Tibial nerve (tissue), 4 donors: ENCODE results near the gene FSCN2.

Experiments used
- CTCF ChIP-seq, 5 experiments: fragments of 200-600 bp in 3 of 5; fragments of 450-650 bp in 2 of 5; sonication (generic) in 3 of 5; IDR thresholded peaks; one replicate each; pipeline ENCODE4 v1.5.1; 2016 to 2019; ENCODE audit warnings: antibody characterized with exemption in 5 of 5, mild to moderate bottlenecking in 3 of 5, moderate library complexity in 2 of 5
- EP300 ChIP-seq, 2 donors: sonication (generic); formaldehyde crosslinking; IDR thresholded peaks; one replicate each; pipeline ENCODE4 v1.6.1; 2017; ENCODE audit warnings: antibody characterized with exemption in 2 of 2, mild to moderate bottlenecking in 1 of 2
- POLR2A ChIP-seq, 2 donors: fragments of 450-650 bp; IDR thresholded peaks; one replicate each; pipeline ENCODE4 v1.6.1; 2017; ENCODE audit warnings: antibody characterized with exemption in 2 of 2, mild to moderate bottlenecking in 2 of 2, moderate library complexity in 2 of 2

- TF ChIP-seq POLR2A (IDR thresholded peaks at IDR 0.05) (no peak), CTCF (IDR thresholded peaks at IDR 0.05) (no peak), EP300 (IDR thresholded peaks at IDR 0.05) (no peak)
Measured at GRCh38 chr17:81567191-81567590, 39.0 kb downstream of the FSCN2 start.
